Glutamatergic neuron (in vitro differentiated cells): ENCODE measurements around the gene SKOR2. TPM values are rescaled to one million over a fixed set of nuclear protein-coding genes. Genes with fewer than 3 reads are reported as not detected.

Experiments
- DNase-seq: peaks from one replicate; pipeline ENCODE4 v3.0.0; 2022
- H3K27ac Mint-ChIP-seq: one replicate; pipeline ENCODE4 v1.8.0; 2020; ENCODE audit warnings: mild to moderate bottlenecking, mixed read lengths, inconsistent platforms; ENCODE audit not compliant: unreplicated experiment
- H3K27me3 Mint-ChIP-seq: one replicate; pipeline ENCODE4 v1.8.0; 2020; ENCODE audit warnings: mild to moderate bottlenecking, moderate library complexity, mixed read lengths, inconsistent platforms; ENCODE audit not compliant: unreplicated experiment
- H3K36me3 Mint-ChIP-seq: one replicate; pipeline ENCODE4 v1.8.0; 2020; ENCODE audit warnings: mild to moderate bottlenecking, mixed read lengths, inconsistent platforms; ENCODE audit not compliant: unreplicated experiment
- H3K4me1 Mint-ChIP-seq: one replicate; pipeline ENCODE4 v1.8.0; 2020; ENCODE audit warnings: mild to moderate bottlenecking, low read depth, mixed read lengths, inconsistent platforms; ENCODE audit not compliant: unreplicated experiment
- H3K4me3 Mint-ChIP-seq: one replicate; pipeline ENCODE4 v1.8.0; 2020; ENCODE audit warnings: mild to moderate bottlenecking, mixed read lengths, inconsistent platforms; ENCODE audit not compliant: unreplicated experiment
- H3K9me3 Mint-ChIP-seq: one replicate; pipeline ENCODE4 v1.8.0; 2020; ENCODE audit warnings: mild to moderate bottlenecking, moderate library complexity, mixed read lengths, inconsistent platforms; ENCODE audit not compliant: unreplicated experiment
- total RNA-seq: library from RNA; stranded (reverse); fragmentation: NEBNext Ultra II Directional; extraction: Animal tissue kit (Norgen Biotek cat#: 25700); gene quantifications from one replicate; pipeline ENCODE4 v1.2.1, GENCODE V29; 2021; ENCODE audit not compliant: unreplicated experiment
- TF ChIP-seq, protein P1 (sequence below): fragments of 200-600 bp; sonication (generic); IDR thresholded peaks from one replicate; pipeline ENCODE4 v1.5.0; 2021; ENCODE audit not compliant: partially characterized antibody, unreplicated experiment

The SKOR2 gene
- total RNA-seq, 1 donor from 2014 or later = 6.7 TPM

DNA sequence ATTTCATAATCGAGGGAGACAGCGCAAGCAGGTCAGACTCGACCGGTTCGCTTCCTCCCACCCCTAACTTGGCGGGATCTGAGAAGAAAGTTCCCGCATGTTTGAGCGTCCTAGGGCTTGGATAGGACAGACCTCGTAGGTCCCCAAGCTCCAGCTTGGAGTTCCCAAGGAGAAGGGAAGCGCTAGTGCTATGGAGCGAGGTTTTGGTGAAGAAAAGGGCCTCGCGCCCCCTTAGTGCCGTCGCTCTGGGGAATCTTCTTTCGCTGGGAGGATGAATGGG, 11.6 kb upstream of the SKOR2 start:
- TF ChIP-seq, protein P1, sequence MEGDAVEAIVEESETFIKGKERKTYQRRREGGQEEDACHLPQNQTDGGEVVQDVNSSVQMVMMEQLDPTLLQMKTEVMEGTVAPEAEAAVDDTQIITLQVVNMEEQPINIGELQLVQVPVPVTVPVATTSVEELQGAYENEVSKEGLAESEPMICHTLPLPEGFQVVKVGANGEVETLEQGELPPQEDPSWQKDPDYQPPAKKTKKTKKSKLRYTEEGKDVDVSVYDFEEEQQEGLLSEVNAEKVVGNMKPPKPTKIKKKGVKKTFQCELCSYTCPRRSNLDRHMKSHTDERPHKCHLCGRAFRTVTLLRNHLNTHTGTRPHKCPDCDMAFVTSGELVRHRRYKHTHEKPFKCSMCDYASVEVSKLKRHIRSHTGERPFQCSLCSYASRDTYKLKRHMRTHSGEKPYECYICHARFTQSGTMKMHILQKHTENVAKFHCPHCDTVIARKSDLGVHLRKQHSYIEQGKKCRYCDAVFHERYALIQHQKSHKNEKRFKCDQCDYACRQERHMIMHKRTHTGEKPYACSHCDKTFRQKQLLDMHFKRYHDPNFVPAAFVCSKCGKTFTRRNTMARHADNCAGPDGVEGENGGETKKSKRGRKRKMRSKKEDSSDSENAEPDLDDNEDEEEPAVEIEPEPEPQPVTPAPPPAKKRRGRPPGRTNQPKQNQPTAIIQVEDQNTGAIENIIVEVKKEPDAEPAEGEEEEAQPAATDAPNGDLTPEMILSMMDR = no peak
- peaks cover 26% of the 10 kb centered on the region for H3K27me3 Mint-ChIP-seq
- H3K4me3 Mint-ChIP-seq = peak overlapping the region; percentile 89
- H3K27ac Mint-ChIP-seq = no peak overlapping the region
- H3K36me3 Mint-ChIP-seq = no peaks in the 10 kb centered on the region
- peaks cover 13% of the 10 kb centered on the region for H3K4me1 Mint-ChIP-seq
- H3K9me3 Mint-ChIP-seq = peaks cover 9% of the 10 kb centered on the region
- DNase-seq = no peak

DNA sequence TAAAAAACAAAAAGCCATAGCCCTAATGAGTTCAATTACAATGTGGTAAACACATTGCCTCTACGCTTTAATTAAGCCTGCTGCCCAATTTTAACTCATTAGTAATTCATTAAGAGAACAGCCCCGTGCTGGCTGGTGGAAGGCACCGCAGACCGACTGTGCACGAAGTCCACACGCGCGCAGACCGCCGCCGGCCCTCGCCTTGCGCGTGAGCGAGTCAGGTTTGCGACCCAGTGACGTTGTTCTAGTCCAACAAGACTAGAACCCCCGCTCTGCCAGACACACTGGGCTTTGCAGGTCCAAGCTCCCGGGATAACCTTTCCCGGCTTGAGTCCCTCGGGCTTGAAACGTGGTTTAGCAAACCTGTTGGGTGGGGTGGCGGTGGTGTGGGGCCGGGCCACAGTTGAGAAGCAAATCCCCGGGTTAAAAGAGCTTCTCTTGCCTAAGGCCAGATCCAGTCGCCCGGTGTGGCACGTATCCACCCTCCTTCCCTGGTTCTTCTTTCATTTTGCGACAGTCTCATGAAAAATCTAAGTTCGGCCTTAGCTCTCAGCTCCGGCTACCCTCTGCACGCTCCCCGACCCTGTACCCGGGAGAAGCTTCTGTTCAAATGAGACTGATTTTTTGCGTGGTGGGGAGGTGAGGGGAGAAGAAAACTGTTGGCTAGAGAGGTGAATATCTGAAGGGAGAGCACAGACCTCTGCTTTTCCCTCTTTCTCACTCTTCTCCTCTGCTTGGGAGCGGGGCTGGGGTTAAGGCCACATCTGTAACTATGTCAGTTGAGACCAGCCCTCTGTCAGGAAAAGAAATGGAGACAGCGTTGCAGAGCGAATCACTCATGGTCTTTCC, 11.1 kb upstream of the SKOR2 start:
- Mint-ChIP-seq H3K4me3 (peak overlapping the region; percentile 89), H3K27me3 (peaks cover 27% of the 10 kb centered on the region), H3K27ac (no peak overlapping the region), H3K36me3 (no peaks in the 10 kb centered on the region), H3K9me3 (peaks cover 10% of the 10 kb centered on the region), H3K4me1 (peaks cover 13% of the 10 kb centered on the region)
- TF ChIP-seq, protein P1 = no peak
- DNase-seq = no peak

DNA sequence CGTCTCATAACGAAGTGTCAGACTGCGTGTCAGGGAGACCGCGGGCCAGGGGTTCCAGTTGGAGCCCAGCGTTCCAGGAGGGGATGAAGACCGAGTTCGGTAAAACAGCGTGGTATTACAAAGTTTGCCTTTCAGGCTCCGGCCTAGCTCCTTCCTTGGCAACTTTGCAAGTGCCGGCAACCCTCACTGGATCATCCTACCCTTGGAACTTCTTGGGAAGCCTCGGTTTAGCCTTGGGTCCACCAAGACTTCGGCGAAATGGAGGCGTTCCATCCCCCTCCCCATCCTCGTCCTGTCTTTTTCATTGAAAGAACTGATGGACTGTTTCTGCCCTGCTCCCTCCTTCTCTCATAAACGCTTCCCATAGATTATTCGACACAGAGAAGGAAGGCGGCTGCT, 10.4 kb upstream of the SKOR2 start:
- TF ChIP-seq, protein P1 = no peak
- peaks cover 11% of the 10 kb centered on the region for H3K9me3 Mint-ChIP-seq
- peaks cover 28% of the 10 kb centered on the region for H3K27me3 Mint-ChIP-seq
- peak overlapping the region; percentile 89 for H3K4me3 Mint-ChIP-seq
- no peak overlapping the region for H3K27ac Mint-ChIP-seq
- no peak for DNase-seq
- H3K4me1 Mint-ChIP-seq = peaks cover 13% of the 10 kb centered on the region
- H3K36me3 Mint-ChIP-seq = no peaks in the 10 kb centered on the region

DNA sequence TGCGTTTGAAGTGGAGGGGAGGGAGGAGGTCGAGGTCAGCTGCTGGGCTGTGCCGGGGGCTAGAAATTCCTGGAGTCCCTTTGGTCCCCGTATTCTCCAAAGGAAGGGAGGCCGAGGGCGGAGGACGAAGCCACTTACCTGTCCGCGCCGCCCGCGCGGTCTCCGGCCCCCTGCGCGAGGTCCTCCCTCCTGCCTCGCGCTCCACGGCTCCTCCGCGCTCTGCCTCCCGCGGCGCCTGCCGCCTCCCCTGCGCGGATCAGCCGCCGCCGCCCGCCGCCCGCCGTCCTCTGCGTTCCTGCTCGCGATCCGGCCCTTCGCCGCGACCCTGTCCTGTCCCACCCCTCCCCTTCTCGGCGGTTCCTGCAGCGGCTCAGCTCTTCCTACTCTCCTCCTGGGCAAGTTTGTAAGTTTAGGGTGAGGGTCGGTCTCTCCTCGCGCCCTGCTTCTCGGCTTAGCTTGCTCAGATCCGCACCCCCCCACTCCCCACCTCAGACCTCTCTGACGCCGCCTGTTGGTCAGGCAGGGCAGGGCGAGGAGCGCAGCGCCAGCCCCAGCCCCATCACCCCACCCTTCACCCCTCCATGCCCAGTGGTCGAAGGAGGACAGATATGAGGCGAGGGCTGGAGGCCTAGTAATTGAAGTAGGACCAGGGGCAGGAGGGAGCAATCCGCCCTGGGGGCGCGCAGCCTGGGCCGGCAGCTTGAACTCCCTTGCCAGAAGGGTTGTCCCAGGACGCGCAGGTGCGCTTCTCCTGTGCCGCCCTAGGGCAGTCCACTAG, 9.7 kb upstream of the SKOR2 start:
- Mint-ChIP-seq H3K9me3 (peaks cover 11% of the 10 kb centered on the region), H3K36me3 (no peaks in the 10 kb centered on the region), H3K27ac (no peak overlapping the region), H3K4me3 (peak overlapping the region; percentile 85), H3K4me1 (peaks cover 13% of the 10 kb centered on the region), H3K27me3 (peaks cover 27% of the 10 kb centered on the region)
- DNase-seq = peak; percentile 77
- TF ChIP-seq, protein P1 = peak; percentile 66
